Lower leg skin (tissue), 3 donors: ENCODE measurements around the gene GNG11.

Experiments used
- POLR2A ChIP-seq, 2 donors: fragments of 450-650 bp; IDR thresholded peaks; one replicate each; pipeline ENCODE4 v1.6.1; 2016 to 2017; ENCODE audit warnings: antibody characterized with exemption in 2 of 2, mild to moderate bottlenecking in 1 of 2, moderate library complexity in 1 of 2
- TF ChIP-seq, protein P1 (sequence below), 3 donors: fragments of 450-650 bp; IDR thresholded peaks; one replicate each; pipeline ENCODE4 v1.5.1; 2016; ENCODE audit warnings: antibody characterized with exemption in 3 of 3, mild to moderate bottlenecking in 3 of 3, moderate library complexity in 2 of 3

DNA sequence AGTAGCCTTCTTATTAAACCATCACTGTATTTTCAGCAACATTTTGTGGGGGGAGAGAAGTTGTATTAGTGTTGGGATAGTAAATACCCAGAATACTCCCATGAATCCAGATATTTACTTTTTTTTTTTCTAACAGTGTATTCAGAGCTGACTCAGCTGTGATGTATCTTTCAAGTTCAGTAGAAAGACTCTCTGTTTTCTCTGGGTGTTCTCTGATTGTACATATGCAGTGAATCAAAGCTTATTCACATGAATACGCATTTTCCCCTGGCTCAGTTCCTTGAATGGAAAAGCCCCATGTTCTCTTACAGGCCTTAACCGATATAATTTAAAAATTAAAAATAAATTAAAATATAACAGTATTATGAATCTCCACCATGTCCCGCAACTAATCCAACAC lies 32.3 kb upstream of the GNG11 start:
- TF ChIP-seq, protein P1, sequence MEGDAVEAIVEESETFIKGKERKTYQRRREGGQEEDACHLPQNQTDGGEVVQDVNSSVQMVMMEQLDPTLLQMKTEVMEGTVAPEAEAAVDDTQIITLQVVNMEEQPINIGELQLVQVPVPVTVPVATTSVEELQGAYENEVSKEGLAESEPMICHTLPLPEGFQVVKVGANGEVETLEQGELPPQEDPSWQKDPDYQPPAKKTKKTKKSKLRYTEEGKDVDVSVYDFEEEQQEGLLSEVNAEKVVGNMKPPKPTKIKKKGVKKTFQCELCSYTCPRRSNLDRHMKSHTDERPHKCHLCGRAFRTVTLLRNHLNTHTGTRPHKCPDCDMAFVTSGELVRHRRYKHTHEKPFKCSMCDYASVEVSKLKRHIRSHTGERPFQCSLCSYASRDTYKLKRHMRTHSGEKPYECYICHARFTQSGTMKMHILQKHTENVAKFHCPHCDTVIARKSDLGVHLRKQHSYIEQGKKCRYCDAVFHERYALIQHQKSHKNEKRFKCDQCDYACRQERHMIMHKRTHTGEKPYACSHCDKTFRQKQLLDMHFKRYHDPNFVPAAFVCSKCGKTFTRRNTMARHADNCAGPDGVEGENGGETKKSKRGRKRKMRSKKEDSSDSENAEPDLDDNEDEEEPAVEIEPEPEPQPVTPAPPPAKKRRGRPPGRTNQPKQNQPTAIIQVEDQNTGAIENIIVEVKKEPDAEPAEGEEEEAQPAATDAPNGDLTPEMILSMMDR (IDR thresholded peaks at IDR 0.05): no peak
- no peak for TF ChIP-seq POLR2A (IDR thresholded peaks at IDR 0.05)
